ENCODE results near the gene PLSCR4.
"Not testable (repeated sequence)": the region's sequence is repeated elsewhere in the genome, so short reads cannot be mapped to it uniquely, and the experiment has no call there.

Gene PLSCR4

GRCh38 chr3:146250449-146251382 is at the start of gene PLSCR4:
TSS of gene PLSCR4 (minus strand) at chr3:146251105. CDS start at chr3:146222071, 29,034 bp downstream.
- Mint-ChIP-seq H3K4me1 (no peaks in the 10 kb centered on the region), H3K27me3 (ENCODE audit: low read depth, poor library complexity) (peaks cover 22% of the 10 kb centered on the region), H3K36me3 (ENCODE audit: low read depth) (no peaks in the 10 kb centered on the region), H3K27ac (no peak within 1 kb of the TSS), H3K4me3 (peak within 1 kb of the TSS; percentile 88), H3K9me3 (peaks cover 27% of the 10 kb centered on the region)
- TF ChIP-seq, protein P1, sequence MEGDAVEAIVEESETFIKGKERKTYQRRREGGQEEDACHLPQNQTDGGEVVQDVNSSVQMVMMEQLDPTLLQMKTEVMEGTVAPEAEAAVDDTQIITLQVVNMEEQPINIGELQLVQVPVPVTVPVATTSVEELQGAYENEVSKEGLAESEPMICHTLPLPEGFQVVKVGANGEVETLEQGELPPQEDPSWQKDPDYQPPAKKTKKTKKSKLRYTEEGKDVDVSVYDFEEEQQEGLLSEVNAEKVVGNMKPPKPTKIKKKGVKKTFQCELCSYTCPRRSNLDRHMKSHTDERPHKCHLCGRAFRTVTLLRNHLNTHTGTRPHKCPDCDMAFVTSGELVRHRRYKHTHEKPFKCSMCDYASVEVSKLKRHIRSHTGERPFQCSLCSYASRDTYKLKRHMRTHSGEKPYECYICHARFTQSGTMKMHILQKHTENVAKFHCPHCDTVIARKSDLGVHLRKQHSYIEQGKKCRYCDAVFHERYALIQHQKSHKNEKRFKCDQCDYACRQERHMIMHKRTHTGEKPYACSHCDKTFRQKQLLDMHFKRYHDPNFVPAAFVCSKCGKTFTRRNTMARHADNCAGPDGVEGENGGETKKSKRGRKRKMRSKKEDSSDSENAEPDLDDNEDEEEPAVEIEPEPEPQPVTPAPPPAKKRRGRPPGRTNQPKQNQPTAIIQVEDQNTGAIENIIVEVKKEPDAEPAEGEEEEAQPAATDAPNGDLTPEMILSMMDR (IDR thresholded peaks at IDR 0.05): no peak
- peak; percentile 72 for DNase-seq

DNA sequence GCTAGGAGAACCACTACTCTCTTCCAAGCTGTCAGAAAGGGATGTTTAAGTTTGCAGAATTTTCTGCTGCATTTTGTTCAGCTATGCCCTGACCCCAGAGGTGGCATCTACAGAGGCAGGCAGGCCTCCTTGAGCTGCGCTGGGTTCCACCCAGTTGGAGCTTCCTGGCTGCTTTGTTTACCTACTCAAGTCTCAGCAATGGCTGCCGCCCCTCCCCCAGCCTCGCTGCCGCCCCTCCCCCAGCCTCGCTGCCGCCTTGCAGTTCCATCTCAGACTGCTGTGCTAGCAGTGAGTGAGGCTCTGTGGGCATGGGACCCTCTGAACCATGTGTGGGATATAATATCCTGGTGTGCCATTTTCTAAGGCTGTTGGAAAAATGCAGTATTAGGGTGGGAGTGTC is 42.5 kb upstream of the PLSCR4 start:
- H3K36me3 Mint-ChIP-seq (ENCODE audit: low read depth); H3K27ac Mint-ChIP-seq; DNase-seq; H3K4me1 Mint-ChIP-seq; H3K4me3 Mint-ChIP-seq; H3K27me3 Mint-ChIP-seq (ENCODE audit: low read depth, poor library complexity): not testable (repeated sequence)
- peaks cover 30% of the 10 kb centered on the region for H3K9me3 Mint-ChIP-seq

DNA sequence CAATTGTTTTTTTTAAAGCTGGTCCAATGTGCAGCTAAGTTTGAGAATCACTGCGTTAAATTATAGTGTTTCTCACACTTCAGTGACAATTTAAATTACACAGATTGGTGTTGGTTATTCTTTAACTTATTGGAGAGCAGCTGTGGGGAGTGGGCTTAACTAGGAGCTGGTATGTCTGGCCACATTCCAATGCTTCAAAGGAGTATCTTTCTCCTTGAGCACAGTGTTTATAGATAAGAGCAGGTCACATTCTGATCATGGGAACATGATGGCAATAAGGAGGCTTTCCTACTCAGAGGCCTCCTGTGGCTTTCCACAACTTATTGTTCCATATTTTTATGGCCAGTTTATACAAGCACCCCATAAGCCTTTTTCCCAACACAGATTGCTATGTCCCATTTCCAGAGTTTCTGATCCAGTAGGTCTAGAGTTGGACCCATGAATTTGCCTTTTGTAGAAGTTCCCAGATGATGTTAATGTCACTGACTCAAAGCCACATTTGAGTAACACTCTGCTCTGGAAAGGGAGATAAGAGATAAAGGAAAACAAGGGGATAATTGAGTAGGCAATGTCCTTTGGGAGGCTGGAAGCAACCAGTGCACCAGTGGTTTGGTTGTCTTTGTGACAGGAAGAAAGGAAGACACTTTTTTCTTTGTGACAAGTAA is 33.0 kb upstream of the PLSCR4 start:
- Mint-ChIP-seq H3K9me3 (peaks cover 6% of the 10 kb centered on the region), H3K27ac (no peak overlapping the region), H3K36me3 (ENCODE audit: low read depth) (no peaks in the 10 kb centered on the region), H3K4me3 (no peak overlapping the region), H3K27me3 (ENCODE audit: low read depth, poor library complexity) (no peaks in the 10 kb centered on the region), H3K4me1 (no peaks in the 10 kb centered on the region)
- TF ChIP-seq, protein P1 (IDR thresholded peaks at IDR 0.05): no peak
- DNase-seq: no peak

DNA sequence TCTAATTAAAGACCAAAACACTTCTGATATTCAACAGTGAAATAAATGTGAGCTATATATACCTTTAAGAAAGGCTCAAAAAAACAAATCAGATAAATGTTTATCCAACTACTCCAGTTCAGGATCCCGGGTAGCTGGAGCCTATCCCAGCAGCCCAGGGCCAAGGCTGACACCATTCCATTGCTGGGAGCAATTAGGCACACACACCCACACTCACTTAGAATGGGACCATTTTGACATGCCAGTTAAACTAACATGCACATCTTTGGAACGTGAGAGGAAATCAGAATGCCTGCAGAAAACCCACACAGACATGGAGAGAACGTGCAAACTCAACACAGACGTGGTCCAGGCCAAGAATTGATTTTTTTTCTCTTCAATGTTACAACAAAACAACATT is 30.0 kb upstream of the PLSCR4 start:
- Mint-ChIP-seq H3K9me3 (no peaks in the 10 kb centered on the region), H3K36me3 (ENCODE audit: low read depth) (no peaks in the 10 kb centered on the region), H3K27me3 (ENCODE audit: low read depth, poor library complexity) (no peaks in the 10 kb centered on the region), H3K4me3 (no peak overlapping the region), H3K27ac (no peak overlapping the region), H3K4me1 (no peaks in the 10 kb centered on the region)
- no peak for DNase-seq
- TF ChIP-seq, protein P1 (IDR thresholded peaks at IDR 0.05): no peak

DNA sequence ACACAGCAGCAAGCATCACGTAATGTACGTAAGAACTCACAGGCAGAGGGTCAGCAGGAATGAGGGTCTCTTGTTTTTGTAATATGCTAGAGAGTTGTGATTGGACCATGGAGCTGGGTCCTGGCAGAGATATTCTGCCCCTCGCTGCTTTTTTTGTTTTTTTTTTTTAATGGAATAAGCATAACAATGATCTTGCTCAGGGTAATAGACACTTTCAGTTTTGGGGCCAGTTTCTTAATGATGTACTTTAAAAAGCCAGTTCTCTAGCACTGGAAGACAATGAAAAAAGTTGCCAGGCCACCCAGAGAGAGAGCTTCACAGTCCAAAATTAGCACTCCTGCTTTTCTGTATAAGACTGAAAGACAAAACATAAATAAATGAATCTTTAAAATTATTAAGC is 29.0 kb upstream of the PLSCR4 start:
- TF ChIP-seq, protein P1 (IDR thresholded peaks at IDR 0.05): no peak
- H3K27me3 Mint-ChIP-seq (ENCODE audit: low read depth, poor library complexity): no peaks in the 10 kb centered on the region
- DNase-seq: no peak
- H3K4me1 Mint-ChIP-seq: no peaks in the 10 kb centered on the region
- no peaks in the 10 kb centered on the region for H3K9me3 Mint-ChIP-seq
- no peak overlapping the region for H3K4me3 Mint-ChIP-seq
- H3K36me3 Mint-ChIP-seq (ENCODE audit: low read depth): no peaks in the 10 kb centered on the region
- no peak overlapping the region for H3K27ac Mint-ChIP-seq

GRCh38 chr3:146279013-146279412 is 28.1 kb upstream of the PLSCR4 start:
- no peaks in the 10 kb centered on the region for H3K9me3 Mint-ChIP-seq
- no peak overlapping the region for H3K27ac Mint-ChIP-seq
- H3K4me1 Mint-ChIP-seq: no peaks in the 10 kb centered on the region
- DNase-seq: no peak
- no peaks in the 10 kb centered on the region for H3K27me3 Mint-ChIP-seq (ENCODE audit: low read depth, poor library complexity)
- no peaks in the 10 kb centered on the region for H3K36me3 Mint-ChIP-seq (ENCODE audit: low read depth)
- TF ChIP-seq, protein P1 (IDR thresholded peaks at IDR 0.05): no peak
- no peak overlapping the region for H3K4me3 Mint-ChIP-seq

All from nephron progenitor cell (in vitro differentiated cells).